Measurements from ENCODE around the gene MINDY4.
A peak's percentile ranks its signal among the peaks of the same experiment; 100 is the strongest.

The MINDY4 gene

DNA sequence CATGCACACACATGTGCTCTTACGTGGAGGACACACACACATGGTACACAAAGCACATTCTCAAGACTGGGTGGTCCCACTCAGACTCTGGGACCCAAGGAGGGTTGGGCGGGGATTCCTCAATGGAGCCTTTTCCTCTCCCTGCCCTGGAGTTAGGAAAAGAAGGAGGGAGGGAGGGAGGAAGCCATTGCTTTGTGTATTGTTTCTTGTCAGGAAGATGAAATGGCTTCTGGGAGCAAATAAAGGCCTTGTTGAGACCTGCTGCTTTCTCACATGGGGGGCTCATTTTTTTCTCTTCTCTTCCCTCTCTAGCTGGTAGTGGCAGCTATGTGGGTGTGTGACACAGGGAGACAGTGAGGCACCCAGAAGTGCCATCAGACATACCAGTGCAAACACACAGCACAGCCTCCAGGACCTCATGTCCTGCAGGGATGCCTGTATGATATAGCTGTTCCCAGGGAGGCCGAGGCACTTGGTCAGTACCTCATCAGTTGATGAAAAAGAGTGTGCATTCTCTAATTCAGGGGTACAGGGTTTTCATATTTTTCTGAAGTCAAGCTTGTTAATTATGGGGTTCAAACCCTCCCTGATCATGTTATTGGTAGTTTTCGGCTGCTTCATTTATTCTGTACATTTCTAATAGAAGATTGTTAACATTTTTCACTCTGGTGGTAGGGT is 146.1 kb downstream of the MINDY4 start:
- H3K4me3 ChIP-seq (replicated peaks in 1 of 2; ENCODE audit: low read depth in 2 of 2, low read length in 2 of 2), result no peak overlapping the region
- TF ChIP-seq, protein P1, sequence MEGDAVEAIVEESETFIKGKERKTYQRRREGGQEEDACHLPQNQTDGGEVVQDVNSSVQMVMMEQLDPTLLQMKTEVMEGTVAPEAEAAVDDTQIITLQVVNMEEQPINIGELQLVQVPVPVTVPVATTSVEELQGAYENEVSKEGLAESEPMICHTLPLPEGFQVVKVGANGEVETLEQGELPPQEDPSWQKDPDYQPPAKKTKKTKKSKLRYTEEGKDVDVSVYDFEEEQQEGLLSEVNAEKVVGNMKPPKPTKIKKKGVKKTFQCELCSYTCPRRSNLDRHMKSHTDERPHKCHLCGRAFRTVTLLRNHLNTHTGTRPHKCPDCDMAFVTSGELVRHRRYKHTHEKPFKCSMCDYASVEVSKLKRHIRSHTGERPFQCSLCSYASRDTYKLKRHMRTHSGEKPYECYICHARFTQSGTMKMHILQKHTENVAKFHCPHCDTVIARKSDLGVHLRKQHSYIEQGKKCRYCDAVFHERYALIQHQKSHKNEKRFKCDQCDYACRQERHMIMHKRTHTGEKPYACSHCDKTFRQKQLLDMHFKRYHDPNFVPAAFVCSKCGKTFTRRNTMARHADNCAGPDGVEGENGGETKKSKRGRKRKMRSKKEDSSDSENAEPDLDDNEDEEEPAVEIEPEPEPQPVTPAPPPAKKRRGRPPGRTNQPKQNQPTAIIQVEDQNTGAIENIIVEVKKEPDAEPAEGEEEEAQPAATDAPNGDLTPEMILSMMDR (IDR thresholded peaks at IDR 0.05; ENCODE audit: low read depth, low read length), result no peak

DNA sequence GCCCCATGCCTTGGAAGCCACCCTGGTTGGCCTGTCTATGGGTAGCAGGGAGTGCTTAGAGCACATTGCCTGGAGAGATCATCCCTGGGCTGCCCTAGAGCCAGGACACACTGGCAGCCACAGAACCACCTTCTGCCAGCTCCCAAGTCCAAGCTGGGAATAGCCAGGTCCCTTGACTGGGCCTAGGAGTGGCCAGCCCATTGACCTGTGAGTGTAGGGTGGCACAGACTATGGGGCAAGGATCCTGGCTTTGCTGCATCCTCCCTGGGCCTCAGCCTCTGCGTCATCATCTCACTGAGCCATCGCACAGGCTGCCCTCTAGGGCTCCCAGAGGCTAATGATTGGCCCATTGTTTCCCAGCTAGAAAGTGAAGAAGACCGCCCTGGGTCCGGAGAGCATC is 147.5 kb downstream of the MINDY4 start:
- H3K4me3 ChIP-seq (replicated peaks in 1 of 2; ENCODE audit: low read depth in 2 of 2, low read length in 2 of 2), result no peak overlapping the region
- DNase-seq (ENCODE audit: low read depth in 2 of 2), result no peak
- TF ChIP-seq, protein P1 (IDR thresholded peaks at IDR 0.05; ENCODE audit: low read depth, low read length), result no peak

More for the DNA sequence above, 146.1 kb downstream of the MINDY4 start:
- no peak for DNase-seq (ENCODE audit: low read depth in 2 of 2)

DNA sequence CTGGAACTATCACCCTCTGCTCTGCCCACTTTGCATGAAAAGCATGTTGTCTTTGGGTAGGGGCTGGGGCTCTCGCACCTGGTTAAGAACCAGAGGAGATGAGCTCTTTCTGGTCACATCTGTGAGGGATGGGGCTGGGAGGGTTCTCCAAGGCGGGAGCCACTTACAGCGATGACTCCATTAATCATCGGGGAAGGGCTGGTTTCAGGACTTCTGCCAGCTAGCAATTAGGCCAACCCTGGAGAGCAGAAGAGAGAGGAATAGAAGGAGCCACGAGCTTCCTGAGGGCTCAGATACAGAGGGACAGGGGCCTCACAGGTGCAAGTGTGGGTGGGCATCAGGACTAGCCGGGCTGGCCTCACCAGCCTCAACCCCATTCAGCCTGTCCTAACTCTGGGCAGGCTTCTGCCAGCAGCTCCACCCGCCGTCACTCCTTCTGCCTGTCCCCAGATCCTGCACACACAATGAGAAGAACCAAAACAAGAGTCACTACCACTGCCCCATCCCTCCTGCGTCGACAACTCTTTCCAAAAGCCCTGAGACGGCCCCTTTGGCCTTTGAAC is 148.9 kb downstream of the MINDY4 start:
- peak; percentile 37 to 38 for DNase-seq (ENCODE audit: low read depth in 2 of 2)
- TF ChIP-seq, protein P1 (IDR thresholded peaks at IDR 0.05; ENCODE audit: low read depth, low read length), result no peak

DNA sequence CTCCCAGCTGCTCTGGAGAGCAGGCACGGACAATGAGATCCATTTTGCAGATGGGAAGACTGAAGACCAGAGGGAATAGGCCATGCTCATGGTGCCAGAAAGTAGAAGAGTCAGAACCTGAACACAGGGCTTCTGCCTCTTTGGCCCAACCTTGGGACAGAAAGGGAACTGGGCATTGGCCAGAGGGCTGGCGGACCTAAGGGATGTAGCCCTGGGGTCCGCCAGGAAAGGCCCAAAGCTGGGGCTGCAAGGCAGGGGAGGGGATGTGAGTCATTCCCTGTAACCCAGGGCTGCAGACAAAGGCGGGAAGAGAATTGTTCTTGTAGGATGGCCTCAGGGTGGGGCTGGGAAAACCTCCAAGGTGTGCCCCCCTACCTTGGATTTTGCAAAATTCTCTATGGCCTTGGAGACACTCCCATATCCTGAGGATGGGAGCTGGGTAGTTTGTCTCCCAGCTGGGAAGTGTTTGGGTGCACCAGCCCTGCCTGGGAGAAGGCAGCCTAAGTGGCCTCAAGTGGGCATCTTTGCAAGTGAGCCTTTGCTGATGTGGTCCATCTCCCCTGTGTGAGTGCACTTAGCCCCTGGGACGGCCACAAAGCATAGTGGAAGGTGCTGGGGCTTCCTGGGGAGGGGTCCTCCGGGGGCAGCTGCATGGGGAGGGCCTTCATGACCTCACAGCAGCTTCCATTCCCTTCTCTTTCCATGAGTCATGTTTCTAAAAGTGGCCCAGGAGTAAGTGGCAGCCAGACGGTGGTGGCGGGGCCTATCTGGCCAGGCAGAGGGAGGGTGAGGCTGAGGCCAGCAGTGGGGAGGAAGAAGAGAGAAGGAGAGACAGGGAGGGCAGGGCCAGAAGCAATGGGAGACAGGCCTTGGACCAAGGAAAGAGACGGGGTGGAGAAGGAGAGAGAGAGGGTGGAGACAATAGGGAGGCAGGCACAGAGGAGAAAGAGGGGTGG is 149.6 kb downstream of the MINDY4 start:
- DNase-seq (ENCODE audit: low read depth in 2 of 2), result peak; percentile 59
- TF ChIP-seq, protein P1 (IDR thresholded peaks at IDR 0.05; ENCODE audit: low read depth, low read length), result no peak
- H3K4me3 ChIP-seq (replicated peaks in 1 of 2; ENCODE audit: low read depth in 2 of 2, low read length in 2 of 2), result no peak overlapping the region

More for the DNA sequence above, 148.9 kb downstream of the MINDY4 start:
- no peak overlapping the region for H3K4me3 ChIP-seq (replicated peaks in 1 of 2; ENCODE audit: low read depth in 2 of 2, low read length in 2 of 2)

DNA sequence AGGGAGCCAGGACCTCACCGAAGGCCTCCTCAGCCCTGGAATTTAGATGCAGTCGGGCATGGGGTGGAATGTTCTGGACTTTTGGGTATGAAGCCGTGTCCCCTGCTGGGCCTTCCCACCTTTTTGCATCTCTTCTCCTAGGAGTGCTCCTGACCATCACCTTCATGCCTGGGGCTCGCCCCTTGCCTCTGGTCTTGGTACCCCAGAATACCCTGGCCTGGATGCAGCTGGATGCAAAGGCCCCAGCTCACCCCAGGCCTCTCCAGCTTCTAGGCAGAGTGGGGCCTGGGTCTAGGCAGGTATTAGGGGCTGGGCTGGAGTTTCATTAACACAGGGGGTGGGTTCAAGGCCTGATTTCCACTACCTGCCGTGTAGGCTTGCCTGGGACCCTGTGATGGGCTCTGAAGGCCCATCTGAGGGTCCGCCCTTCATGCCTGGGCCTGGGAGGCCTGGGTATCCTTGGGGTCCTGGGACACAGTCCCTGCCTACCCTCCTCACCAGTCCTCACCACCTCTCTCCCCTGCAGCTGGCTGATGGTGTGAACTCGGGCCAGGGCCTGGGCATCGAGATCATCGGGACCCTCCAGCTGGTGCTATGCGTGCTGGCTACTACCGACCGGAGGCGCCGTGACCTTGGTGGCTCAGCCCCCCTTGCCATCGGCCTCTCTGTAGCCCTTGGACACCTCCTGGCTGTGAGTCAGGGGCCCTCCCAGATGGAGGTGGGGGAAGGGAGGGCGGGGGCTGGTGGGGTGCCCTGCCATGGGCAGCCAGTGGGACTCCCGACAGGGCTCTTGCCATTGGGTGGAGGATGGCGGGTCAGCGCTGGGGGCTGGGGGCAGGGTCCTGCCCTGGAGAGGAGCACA is 150.6 kb downstream of the MINDY4 start:
- TF ChIP-seq, protein P1 (IDR thresholded peaks at IDR 0.05; ENCODE audit: low read depth, low read length), result no peak
- DNase-seq (ENCODE audit: low read depth in 2 of 2), result no peak
- H3K4me3 ChIP-seq (replicated peaks in 1 of 2; ENCODE audit: low read depth in 2 of 2, low read length in 2 of 2), result no peak overlapping the region

DNA sequence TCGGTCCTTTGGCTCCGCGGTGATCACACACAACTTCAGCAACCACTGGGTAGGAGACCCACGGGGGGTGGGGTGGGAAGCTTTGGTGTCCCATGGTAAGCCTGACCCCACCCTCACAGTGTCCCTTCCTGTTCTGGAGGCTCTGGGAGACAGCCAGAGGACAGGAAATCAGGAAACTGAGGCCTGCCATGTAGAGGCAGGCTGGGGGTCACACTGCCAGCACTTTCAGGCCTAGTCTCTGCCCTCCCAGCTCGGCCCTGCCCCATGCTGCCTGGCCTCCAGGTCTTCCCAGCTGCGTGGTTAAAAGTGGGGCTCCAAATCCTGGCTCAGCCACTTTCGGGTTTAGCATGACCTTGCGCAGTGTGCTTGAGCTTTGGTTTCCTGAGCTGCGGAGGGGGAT is 151.4 kb downstream of the MINDY4 start:
- no peak for DNase-seq (ENCODE audit: low read depth in 2 of 2)
- TF ChIP-seq, protein P1 (IDR thresholded peaks at IDR 0.05; ENCODE audit: low read depth, low read length), result no peak

More for the DNA sequence above, 151.4 kb downstream of the MINDY4 start:
- H3K4me3 ChIP-seq (replicated peaks in 1 of 2; ENCODE audit: low read depth in 2 of 2, low read length in 2 of 2), result no peak overlapping the region

Data from cardiac fibroblast (primary cell).